Chondrocyte (in vitro differentiated cells): ENCODE results near the gene ATF3. TPM values are rescaled to one million over a fixed set of nuclear protein-coding genes. Genes with fewer than 3 reads are reported as not detected.

Experiments
- DNase-seq: peaks from one replicate; pipeline ENCODE4 v3.0.0; 2021; ENCODE audit warnings: mixed read lengths, low spot score
- H3K27ac Mint-ChIP-seq: one replicate; pipeline ENCODE4 v1.8.0; 2021; ENCODE audit warnings: mild to moderate bottlenecking, moderate library complexity, mixed read lengths; ENCODE audit not compliant: unreplicated experiment
- H3K27me3 Mint-ChIP-seq: 2 replicates; pipeline ENCODE4 v1.8.0; 2021; ENCODE audit warnings: low read depth, mixed read lengths
- H3K36me3 Mint-ChIP-seq: 2 replicates; pipeline ENCODE4 v1.8.0; 2021; ENCODE audit warnings: low read depth, mixed read lengths
- H3K4me1 Mint-ChIP-seq: 2 replicates; pipeline ENCODE4 v1.8.0; 2021; ENCODE audit warnings: low read depth, mild to moderate bottlenecking, mixed read lengths
- H3K4me3 Mint-ChIP-seq: one replicate; pipeline ENCODE4 v1.8.0; 2021; ENCODE audit warnings: mild to moderate bottlenecking, moderate library complexity, mixed read lengths; ENCODE audit not compliant: unreplicated experiment
- H3K9me3 Mint-ChIP-seq: 2 replicates; pipeline ENCODE4 v1.8.0; 2021; ENCODE audit warnings: low read depth, mixed read lengths
- CTCF ChIP-seq: fragments of 200-600 bp; sonication (generic); IDR thresholded peaks from 2 replicates; pipeline ENCODE4 v1.5.0; 2021; ENCODE audit warnings: antibody characterized with exemption, mild to moderate bottlenecking, moderate library complexity
- total RNA-seq: library from RNA; stranded (reverse); gene quantifications from 3 replicates; pipeline ENCODE4 v1.2.1, GENCODE V29; 2021

ATF3 gene
- total RNA-seq, 1 donor from 2014 or later = 50.2 TPM

GRCh38 chr1:212630158-212630900 lies 21.8 kb downstream of the ATF3 start:
- H3K27ac Mint-ChIP-seq = no peak overlapping the region
- H3K36me3 Mint-ChIP-seq = peaks cover 5% of the 10 kb centered on the region
- peaks cover 3% of the 10 kb centered on the region for H3K9me3 Mint-ChIP-seq
- TF ChIP-seq CTCF = peak; percentile 80
- peaks cover 7% of the 10 kb centered on the region for H3K4me1 Mint-ChIP-seq
- no peak overlapping the region for H3K4me3 Mint-ChIP-seq
- no peak for DNase-seq
- H3K27me3 Mint-ChIP-seq = peaks cover 5% of the 10 kb centered on the region

- peaks cover 5% of the 10 kb centered on the region for H3K36me3 Mint-ChIP-seq
- H3K27ac Mint-ChIP-seq = no peak overlapping the region
- TF ChIP-seq CTCF = no peak
- H3K9me3 Mint-ChIP-seq = peaks cover 3% of the 10 kb centered on the region
- H3K4me3 Mint-ChIP-seq = no peak overlapping the region
- H3K27me3 Mint-ChIP-seq = peaks cover 2% of the 10 kb centered on the region
- H3K4me1 Mint-ChIP-seq = peaks cover 32% of the 10 kb centered on the region
- DNase-seq = no peak
Measured at GRCh38 chr1:212633161-212633560, 24.6 kb downstream of the ATF3 start.

GRCh38 chr1:212634252-212634651 lies 25.7 kb downstream of the ATF3 start:
- Mint-ChIP-seq H3K4me3 (no peak overlapping the region), H3K27ac (no peak overlapping the region), H3K36me3 (peaks cover 5% of the 10 kb centered on the region)

GRCh38 chr1:212635141-212635631 lies 26.6 kb downstream of the ATF3 start:
- Mint-ChIP-seq H3K4me1 (peaks cover 45% of the 10 kb centered on the region), H3K27ac (peak overlapping the region; percentile 90), H3K9me3 (peaks cover 3% of the 10 kb centered on the region), H3K4me3 (no peak overlapping the region), H3K27me3 (peaks cover 2% of the 10 kb centered on the region), H3K36me3 (peaks cover 5% of the 10 kb centered on the region)
- no peak for TF ChIP-seq CTCF
- DNase-seq = no peak

More at GRCh38 chr1:212634252-212634651, 25.7 kb downstream of the ATF3 start:
- Mint-ChIP-seq H3K9me3 (peaks cover 3% of the 10 kb centered on the region), H3K27me3 (peaks cover 2% of the 10 kb centered on the region), H3K4me1 (peaks cover 43% of the 10 kb centered on the region)
- TF ChIP-seq CTCF = no peak
- DNase-seq = no peak

- H3K27ac Mint-ChIP-seq = peak overlapping the region; percentile 86
- DNase-seq = no peak
- peaks cover 45% of the 10 kb centered on the region for H3K4me1 Mint-ChIP-seq
Measured at GRCh38 chr1:212637902-212638301, 29.3 kb downstream of the ATF3 start.

More at GRCh38 chr1:212637902-212638301, 29.3 kb downstream of the ATF3 start:
- H3K27me3 Mint-ChIP-seq = peaks cover 3% of the 10 kb centered on the region
- no peak for TF ChIP-seq CTCF
- peak overlapping the region; percentile 60 for H3K4me3 Mint-ChIP-seq
- H3K9me3 Mint-ChIP-seq = peaks cover 3% of the 10 kb centered on the region
- peaks cover 6% of the 10 kb centered on the region for H3K36me3 Mint-ChIP-seq
